Cerebellar nuclear complex (tissue), 1 donor: ENCODE measurements around the gene SERPINB6.
"Not testable (repeated sequence)": the region's sequence is repeated elsewhere in the genome, so short reads cannot be mapped to it uniquely, and the experiment has no call there.

ENCODE experiments used
- DNase-seq, 2 experiments: peaks; one replicate each; lab custom pipeline; 2025; lab: John Stamatoyannopoulos, UW

Gene SERPINB6

GRCh38 chr6:2913621-2914317 is 57.6 kb downstream of the SERPINB6 start:
- no peak for DNase-seq

- no peak for DNase-seq
Measured at GRCh38 chr6:2911171-2911570, 60.2 kb downstream of the SERPINB6 start.

- DNase-seq: no peak
Measured at GRCh38 chr6:2909718-2910117, 61.6 kb downstream of the SERPINB6 start.

- DNase-seq: not testable (repeated sequence)
Measured at GRCh38 chr6:2909051-2909606, 62.2 kb downstream of the SERPINB6 start.

- not testable (repeated sequence) for DNase-seq
Measured at GRCh38 chr6:2908516-2908915, 62.9 kb downstream of the SERPINB6 start.

GRCh38 chr6:2903411-2904185 is 67.8 kb downstream of the SERPINB6 start:
- DNase-seq: not testable (repeated sequence)

- not testable (repeated sequence) for DNase-seq
Measured at GRCh38 chr6:2901645-2902502, 69.5 kb downstream of the SERPINB6 start.

GRCh38 chr6:2900821-2901644 is 70.3 kb downstream of the SERPINB6 start:
- no peak for DNase-seq

- DNase-seq: no peak
Measured at GRCh38 chr6:2900221-2900807, 71.1 kb downstream of the SERPINB6 start.

- no peak for DNase-seq
Measured at GRCh38 chr6:2899596-2899995, 71.8 kb downstream of the SERPINB6 start.
